ENCODE results near the gene ZCCHC24. TPM values are rescaled to one million over a fixed set of nuclear protein-coding genes. Genes with fewer than 3 reads are reported as not detected.

Gene ZCCHC24
- total RNA-seq, 1 experiment from 2014 or later: 3.8 TPM

GRCh38 chr10:79355420-79356017, 89.9 kb downstream of the ZCCHC24 start:
- Histone ChIP-seq H4K91ac (ENCODE audit: insufficient read length, low read depth, low read length) (no peak overlapping the region), H3K9me3 (ENCODE audit: control insufficient read depth, low read depth, low read length) (no peaks in the 10 kb centered on the region), H3K18ac (ENCODE audit: insufficient read length, low read depth, low read length) (no peak overlapping the region), H3K79me1 (ENCODE audit: insufficient read depth, low read depth, low read length, poor library complexity, severe bottlenecking) (no peaks in the 10 kb centered on the region), H3K4me2 (ENCODE audit: insufficient read depth, insufficient read length, low read length) (no peak overlapping the region), H3K9ac (ENCODE audit: extremely low read depth, insufficient read length, low read length) (no peak overlapping the region), H2BK5ac (ENCODE audit: insufficient read length, low read length) (no peak overlapping the region), H3K23ac (ENCODE audit: insufficient read length, low read depth, low read length) (no peak overlapping the region), H4K8ac (replicated peaks; ENCODE audit: insufficient read length, low read depth, low read length) (no peak overlapping the region), H2BK120ac (ENCODE audit: low read depth, low read length, poor library complexity, severe bottlenecking) (no peak overlapping the region), H3T11ph (ENCODE audit: low read length) (no peak overlapping the region), H3K27me3 (ENCODE audit: insufficient read depth, low read length) (no peaks in the 10 kb centered on the region), H3K14ac (ENCODE audit: insufficient read depth, low read length) (no peak overlapping the region), H4K5ac (ENCODE audit: insufficient read length, low read depth, low read length) (no peak overlapping the region), H2BK12ac (ENCODE audit: insufficient read length, low read depth, low read length) (no peak overlapping the region), H3K23me2 (ENCODE audit: insufficient read length, low read depth, low read length, poor library complexity, severe bottlenecking) (no peaks in the 10 kb centered on the region), H3K79me2 (ENCODE audit: insufficient read depth, low read length) (no peaks in the 10 kb centered on the region), H3K4ac (ENCODE audit: low read depth, low read length) (no peak overlapping the region), H3K4me1 (ENCODE audit: insufficient read depth, low read length) (no peaks in the 10 kb centered on the region), H4K20me1 (ENCODE audit: control insufficient read depth, insufficient read depth, insufficient read length) (no peaks in the 10 kb centered on the region), H2BK15ac (ENCODE audit: low read depth, low read length) (no peak overlapping the region), H2AK5ac (ENCODE audit: insufficient read length, low read length) (no peak overlapping the region), H2BK20ac (ENCODE audit: low read depth, low read length, poor library complexity, severe bottlenecking) (no peak overlapping the region), H2AFZ (ENCODE audit: low read length) (no peak overlapping the region), H3K56ac (ENCODE audit: insufficient read length, low read depth, low read length) (no peak overlapping the region), H3K27ac (ENCODE audit: insufficient read length, low read depth, low read length) (no peak overlapping the region)
- TF ChIP-seq CTCF (conservative IDR thresholded peaks at IDR 0.05): no peak
- H3K36me3 Mint-ChIP-seq (ENCODE audit: insufficient read depth in 1 of 3, low read depth in 3 of 3): peaks cover 40 to 65% (median 60%) of the 10 kb centered on the region in 3 experiments; a peak in 6 of 7 replicates
- H3K27me3 Mint-ChIP-seq (ENCODE audit: low read depth): no peaks in the 10 kb centered on the region; the same call in 1 of the 2 replicates
- no peak overlapping the region for H3K4me3 Mint-ChIP-seq
- no peak overlapping the region for H3K27ac Mint-ChIP-seq
- no peak for DNase-seq
- no peaks in the 10 kb centered on the region for H3K9me3 Mint-ChIP-seq
- WGBS (ENCODE audit: extremely low coverage, insufficient read length, low lambda C conversion rate): no CpG with 5 or more reads among the region's 6 CpGs
- H3K4me1 Mint-ChIP-seq: no peaks in the 10 kb centered on the region
